Heart right ventricle (tissue), 16 donors: ENCODE measurements around the gene RB1. TPM values are rescaled to one million over a fixed set of nuclear protein-coding genes. Genes with fewer than 3 reads are reported as not detected.
A peak's percentile ranks its signal among the peaks of the same experiment; 100 is the strongest.

Source experiments
- ATAC-seq, 8 donors: fragments of 200-7000 bp; cut with Tn5 transposase; one replicate each; pipeline ENCODE4 v1.9.1; 2020; ENCODE audit warnings: mild to moderate bottlenecking in 8 of 8, moderate library complexity in 8 of 8, moderate number of reproducible peaks in 1 of 8
- DNase-seq, 2 donors: peaks; one replicate each; pipeline ENCODE4 v3.0.0-alpha.2; 2020
- H3K27ac ChIP-seq, 10 donors: fragments of 200-600 bp; sonication (generic) in 2 of 10; one replicate each; pipeline versions ENCODE4 v1.5.0 to v1.8.0; 2020 to 2022; ENCODE audit warnings: mild to moderate bottlenecking in 3 of 10
- H3K27me3 ChIP-seq, 7 donors: fragments of 200-600 bp; one replicate each; pipeline ENCODE4 v1.8.0; 2021 to 2022; ENCODE audit warnings: mild to moderate bottlenecking in 2 of 7
- H3K36me3 ChIP-seq, 9 donors: fragments of 200-600 bp; sonication (generic) in 1 of 9; one replicate each; pipeline versions ENCODE4 v1.5.0 to v1.8.0; 2020 to 2022; ENCODE audit warnings: mild to moderate bottlenecking in 2 of 9
- H3K4me1 ChIP-seq, 9 donors: fragments of 200-600 bp; sonication (generic) in 1 of 9; one replicate each; pipeline versions ENCODE4 v1.5.0 to v1.8.0; 2020 to 2022; ENCODE audit warnings: mild to moderate bottlenecking in 4 of 9
- H3K4me3 ChIP-seq, 10 donors: fragments of 200-600 bp; sonication (generic) in 2 of 10; one replicate each; pipeline versions ENCODE4 v1.5.0 to v1.8.0; 2020 to 2022; ENCODE audit warnings: mild to moderate bottlenecking in 7 of 10, moderate library complexity in 2 of 10
- H3K9me3 ChIP-seq, 11 donors: fragments of 200-600 bp in 10 of 11; sonication (generic) in 2 of 11; one replicate each; pipeline versions ENCODE4 v1.5.0 to v1.8.0; 2013 to 2022; ENCODE audit warnings: mild to moderate bottlenecking in 2 of 11, control low read depth in 1 of 11, moderate library complexity in 1 of 11
- CTCF ChIP-seq, 9 donors: fragments of 200-600 bp; sonication (generic) in 2 of 9; IDR thresholded peaks; one replicate each; pipeline versions ENCODE4 v1.5.0 to v1.8.0; 2021 to 2022; ENCODE audit warnings: antibody characterized with exemption in 9 of 9, mild to moderate bottlenecking in 5 of 9, moderate library complexity in 1 of 9
- WGBS, 2 donors: extraction: QIAGEN DNeasy Blood & Tissue Kit; methylation state at CpG; one replicate each; pipeline ENCODE4 v1.1.7; 2013; ENCODE audit warnings: inconsistent platforms in 1 of 2; 5-methylcytosine and 5-hydroxymethylcytosine counted together
- intact Hi-C, 10 donors: fragments of 100-400 bp; cut with DNase I; formaldehyde crosslinking; loops; one replicate each; pipeline versions ENCODE4 v1.11.1 to v1.14.2; 2022
- polyA plus RNA-seq, 2 donors: library from polyadenylated mRNA; stranded (reverse); fragments of 200-250 nt; gene quantifications; one replicate each; pipeline ENCODE4 v1.2.3, GENCODE V29; 2013
- total RNA-seq, 10 donors: library from RNA; stranded (reverse); fragmentation: NEBNext Ultra II Directional in 3 of 10; extraction: Animal tissue kit (Norgen Biotek cat#: 25700) in 3 of 10; gene quantifications; one replicate each; pipeline versions ENCODE4 v1.2.1 to v1.2.4, GENCODE V29; 2021 to 2023
- donor health status: Arrhythmogenic right ventricular cardiomyopathy.
- donor health status: ischemic (EF 13 %, LVEDD 7.1; RV severe dilation, severe dysfunction).
- donor health status: healthy with polysubstance abuse.
- donor health status: DM: no; HTN: yes; CAD: no.
- donor health status: DM: no; HTN: no; CAD: no.
- donor health status: ischemic (EF 25% LVEDD 6.9; RV normal size, moderate dysfunction).
- donor health status: ischemic (EF 25% LVEDD 5.7; RV mildly dilated, moderate dysfunction).
- donor health status: healthy.
- donor health status: DM: yes; HTN: yes; CAD: no.
- donor health status: Ischemic cardiomyopathy.
- donor health status: ischemic (EF 35%, LVEDD 5.7; RV mildly dilated, moderate dysfunction).
- donor health status: nonischemic (EF 11% LVEDD 7.7; RV severe dilation, severe dysfunction).
- donor health status: DM: yes; HTN: yes; CAD: no.
- donor health status: PGD.
- donor health status: ischemic (EF 29% LVEDD 5.4; RV normal size, mild dysfunction).
- donor health status: nonischemic (EF 23%, LVEDD 6.1; RV moderate dilation, normal function).

RB1 gene
- total and polyA plus RNA-seq, 12 donors = 12.1 to 42.0 (median 25.9) TPM

- H3K4me3 ChIP-seq = no peak overlapping the region
- DNase-seq (no peak), ATAC-seq (no peak)
- no peak for TF ChIP-seq CTCF (IDR thresholded peaks at IDR 0.05)
- no peaks in the 10 kb centered on the region for H3K9me3 ChIP-seq
- intact Hi-C loops = no loop called here
- no peaks in the 10 kb centered on the region for H3K27me3 ChIP-seq
- WGBS, 2 donors = 74 to 80% methylated on average over 2 of the region's 2 CpGs
- H3K36me3 ChIP-seq = peaks cover 0 to 3% (median 0%) of the 10 kb centered on the region in 9 donors
- H3K27ac ChIP-seq = no peak overlapping the region
- peaks cover 0 to 11% (median 7%) of the 10 kb centered on the region in 9 donors for H3K4me1 ChIP-seq
Measured at GRCh38 chr13:48299591-48299990, 4.0 kb upstream of the RB1 start.

- DNase-seq = no peak
- no peaks in the 10 kb centered on the region for H3K9me3 ChIP-seq
- H3K27me3 ChIP-seq = no peaks in the 10 kb centered on the region
- peak overlapping the region; percentile 69 to 99 (median 90) for H3K4me3 ChIP-seq
- peaks cover 0 to 16% (median 4%) of the 10 kb centered on the region in 9 donors for H3K36me3 ChIP-seq
- peak overlapping the region; percentile 97 to 100 (median 100) for H3K27ac ChIP-seq
- 15 to 17% methylated on average over 12 of the region's 12 CpGs for WGBS, 2 donors
- peak in 6 of 8 donors; percentile 2 to 44 (median 37) for ATAC-seq
- intact Hi-C loops = loop anchor here in 9 of 10 donors (1.0 to 10.0 kb wide), 12 partner anchors 51 to 266 kb away; partner anchors contain the start of genes ITM2B (in 6 of the 9), MED4 (in 2 of the 9) and NUDT15 (in 1 of the 9)
- no peak for TF ChIP-seq CTCF (IDR thresholded peaks at IDR 0.05)
- peaks cover 0 to 40% (median 31%) of the 10 kb centered on the region in 9 donors for H3K4me1 ChIP-seq
Measured at GRCh38 chr13:48302871-48303358, 636 bp upstream of the RB1 start.

GRCh38 chr13:48304143-48304876 lies 759 bp downstream of the RB1 start:
- Histone ChIP-seq H3K9me3 (no peaks in the 10 kb centered on the region), H3K27ac (peak overlapping the region; percentile 97 to 100 (median 100)), H3K4me1 (peaks cover 0 to 47% (median 39%) of the 10 kb centered on the region in 9 donors), H3K36me3 (peaks cover 0 to 30% (median 14%) of the 10 kb centered on the region in 9 donors), H3K4me3 (peak overlapping the region; percentile 69 to 99 (median 90)), H3K27me3 (no peaks in the 10 kb centered on the region)
- intact Hi-C loops = loop anchor here in 7 of 10 donors (5.0 to 10.0 kb wide), 7 partner anchors 52 to 267 kb away; partner anchors contain the start of genes ITM2B (in 4 of the 7), MED4 (in 2 of the 7) and NUDT15 (in 1 of the 7)
- WGBS, 2 donors = 1% methylated on average over 36 of the region's 36 CpGs
- TF ChIP-seq CTCF (IDR thresholded peaks at IDR 0.05) = peak in 1 of 9 donors; percentile 22
- ATAC-seq (peak; percentile 8 to 47 (median 30)), DNase-seq (peak; percentile 21 to 49)

GRCh38 chr13:48311223-48311622 lies 7.7 kb downstream of the RB1 start:
- H3K4me1 ChIP-seq = peaks cover 0 to 69% (median 45%) of the 10 kb centered on the region in 9 donors
- WGBS, 2 donors = 73 to 92% methylated on average over 1 of the region's 1 CpG
- H3K36me3 ChIP-seq = peaks cover 0 to 70% (median 19%) of the 10 kb centered on the region in 9 donors
- H3K27ac ChIP-seq = no peak overlapping the region
- intact Hi-C loops = no loop called here
- peaks cover 0 to 5% (median 0%) of the 10 kb centered on the region in 11 donors for H3K9me3 ChIP-seq
- no peak for TF ChIP-seq CTCF (IDR thresholded peaks at IDR 0.05)
- H3K27me3 ChIP-seq = no peaks in the 10 kb centered on the region
- DNase-seq (no peak), ATAC-seq (no peak)
- H3K4me3 ChIP-seq = no peak overlapping the region
